Kidney epithelial cell (primary cell): Measurements from ENCODE around the gene DYNC2H1. TPM values are rescaled to one million over a fixed set of nuclear protein-coding genes. Genes with fewer than 3 reads are reported as not detected.
"Not testable (repeated sequence)": the region's sequence is repeated elsewhere in the genome, so short reads cannot be mapped to it uniquely, and the experiment has no call there.

ENCODE experiments used
- DNase-seq: peaks from one replicate; pipeline ENCODE4 v3.0.0-alpha.2; 2010; ENCODE audit warnings: low read depth
- H3K27me3 ChIP-seq: 2 replicates; pipeline ENCODE4 v1.6.0; 2011; ENCODE audit warnings: low read length; ENCODE audit not compliant: control insufficient read depth, insufficient read depth
- H3K36me3 ChIP-seq: 2 replicates; pipeline ENCODE4 v1.5.1; 2011; ENCODE audit warnings: low read length; ENCODE audit not compliant: control insufficient read depth, insufficient read depth
- H3K4me3 ChIP-seq: 2 replicates; pipeline ENCODE4 v1.5.1; 2011; ENCODE audit warnings: low read depth, mild to moderate bottlenecking, control low read depth, low read length
- total RNA-seq: library from RNA; depleted of rRNA; stranded (reverse); fragments of >200 nt; gene quantifications from 2 replicates; pipeline ENCODE4 v1.2.3, GENCODE V29; 2015
- TF ChIP-seq, protein P1 (sequence below): IDR thresholded peaks from 2 replicates; pipeline ENCODE4 v1.5.1; 2011; ENCODE audit warnings: mild to moderate bottlenecking, moderate library complexity, low read length, control low read depth, inconsistent platforms; ENCODE audit not compliant: insufficient read depth, poor library complexity, severe bottlenecking

The DYNC2H1 gene
- total RNA-seq, 1 donor from 2014 or later, result 10.5 TPM

GRCh38 chr11:103359216-103359615 lies 250.0 kb downstream of the DYNC2H1 start:
- Histone ChIP-seq H3K4me3 (no peak overlapping the region), H3K27me3 (no peaks in the 10 kb centered on the region), H3K36me3 (no peaks in the 10 kb centered on the region)
- DNase-seq, result no peak
- TF ChIP-seq, protein P1, sequence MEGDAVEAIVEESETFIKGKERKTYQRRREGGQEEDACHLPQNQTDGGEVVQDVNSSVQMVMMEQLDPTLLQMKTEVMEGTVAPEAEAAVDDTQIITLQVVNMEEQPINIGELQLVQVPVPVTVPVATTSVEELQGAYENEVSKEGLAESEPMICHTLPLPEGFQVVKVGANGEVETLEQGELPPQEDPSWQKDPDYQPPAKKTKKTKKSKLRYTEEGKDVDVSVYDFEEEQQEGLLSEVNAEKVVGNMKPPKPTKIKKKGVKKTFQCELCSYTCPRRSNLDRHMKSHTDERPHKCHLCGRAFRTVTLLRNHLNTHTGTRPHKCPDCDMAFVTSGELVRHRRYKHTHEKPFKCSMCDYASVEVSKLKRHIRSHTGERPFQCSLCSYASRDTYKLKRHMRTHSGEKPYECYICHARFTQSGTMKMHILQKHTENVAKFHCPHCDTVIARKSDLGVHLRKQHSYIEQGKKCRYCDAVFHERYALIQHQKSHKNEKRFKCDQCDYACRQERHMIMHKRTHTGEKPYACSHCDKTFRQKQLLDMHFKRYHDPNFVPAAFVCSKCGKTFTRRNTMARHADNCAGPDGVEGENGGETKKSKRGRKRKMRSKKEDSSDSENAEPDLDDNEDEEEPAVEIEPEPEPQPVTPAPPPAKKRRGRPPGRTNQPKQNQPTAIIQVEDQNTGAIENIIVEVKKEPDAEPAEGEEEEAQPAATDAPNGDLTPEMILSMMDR, result no peak

- no peak overlapping the region for H3K4me3 ChIP-seq
- TF ChIP-seq, protein P1, result no peak
- H3K36me3 ChIP-seq, result no peaks in the 10 kb centered on the region
- no peaks in the 10 kb centered on the region for H3K27me3 ChIP-seq
- DNase-seq, result no peak
Measured at GRCh38 chr11:103364687-103365086, 255.5 kb downstream of the DYNC2H1 start.

DNA sequence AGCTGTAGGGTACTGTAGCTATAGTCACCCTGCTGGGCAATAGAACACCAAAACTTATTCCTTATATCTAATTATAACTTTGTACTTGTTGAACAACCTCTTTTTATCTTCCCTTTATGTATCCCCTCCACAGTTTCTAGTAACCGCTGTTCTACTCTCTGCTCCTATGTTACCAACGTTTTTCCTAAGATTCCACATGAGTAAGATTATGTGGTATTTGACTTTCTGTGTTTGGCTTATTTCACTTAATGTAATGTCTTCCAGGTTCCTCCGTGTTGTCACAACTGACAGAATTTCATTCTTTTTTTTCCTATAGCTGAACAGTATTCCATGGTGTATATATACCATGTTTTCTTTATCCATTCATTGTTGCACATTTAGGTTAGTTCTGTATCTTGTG lies 258.4 kb downstream of the DYNC2H1 start:
- no peak for DNase-seq
- no peaks in the 10 kb centered on the region for H3K27me3 ChIP-seq
- H3K36me3 ChIP-seq, result no peaks in the 10 kb centered on the region
- H3K4me3 ChIP-seq, result no peak overlapping the region
- TF ChIP-seq, protein P1, result no peak

DNA sequence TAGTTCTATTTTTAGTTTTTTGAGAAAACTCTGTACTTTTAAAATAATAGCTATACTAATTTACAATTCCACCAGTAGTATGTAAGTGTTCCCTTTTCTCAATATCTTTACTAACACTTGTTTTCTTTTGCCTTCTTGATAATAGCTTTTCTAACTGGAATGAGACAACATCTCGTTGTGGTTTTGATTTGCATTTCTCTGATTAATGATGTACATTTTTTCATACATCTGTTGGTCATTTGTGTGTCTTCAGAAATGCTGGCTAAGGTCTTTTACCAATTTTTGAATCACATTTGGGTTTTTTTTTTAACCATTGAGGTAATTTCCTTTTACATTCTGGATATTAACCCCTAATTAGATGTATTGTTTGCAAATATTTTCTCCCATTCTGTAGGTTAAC lies 258.9 kb downstream of the DYNC2H1 start:
- DNase-seq, result no peak
- no peaks in the 10 kb centered on the region for H3K36me3 ChIP-seq
- H3K4me3 ChIP-seq, result no peak overlapping the region
- H3K27me3 ChIP-seq, result no peaks in the 10 kb centered on the region
- TF ChIP-seq, protein P1, result no peak

- TF ChIP-seq, protein P1, result no peak
- H3K36me3 ChIP-seq, result no peaks in the 10 kb centered on the region
- no peak overlapping the region for H3K4me3 ChIP-seq
- no peak for DNase-seq
- no peaks in the 10 kb centered on the region for H3K27me3 ChIP-seq
Measured at GRCh38 chr11:103370076-103370475, 260.9 kb downstream of the DYNC2H1 start.

- Histone ChIP-seq H3K4me3 (no peak overlapping the region), H3K36me3 (no peaks in the 10 kb centered on the region), H3K27me3 (no peaks in the 10 kb centered on the region)
- DNase-seq, result no peak
- TF ChIP-seq, protein P1, result no peak
Measured at GRCh38 chr11:103372906-103373305, 263.7 kb downstream of the DYNC2H1 start.

- not testable (repeated sequence) for H3K36me3 ChIP-seq, H3K4me3 ChIP-seq, DNase-seq, H3K27me3 ChIP-seq
Measured at GRCh38 chr11:103374227-103374626, 265.0 kb downstream of the DYNC2H1 start.
